22Rv1 (cell line): ENCODE data around the gene OR9Q2.
"Not testable (repeated sequence)": the region's sequence is repeated elsewhere in the genome, so short reads cannot be mapped to it uniquely, and the experiment has no call there.

Experiments
- H3K27ac ChIP-seq: fragments of 450-650 bp; 2 replicates; pipeline ENCODE4 v1.5.1; 2017
- CTCF ChIP-seq: fragments of 450-650 bp; IDR thresholded peaks from 2 replicates; pipeline ENCODE4 v1.5.1; 2017; ENCODE audit warnings: mild to moderate bottlenecking
- ZFX ChIP-seq: fragments of 450-650 bp; IDR thresholded peaks from 2 replicates; pipeline ENCODE4 v1.6.1; 2017; ENCODE audit warnings: antibody characterized with exemption, borderline replicate concordance

Gene OR9Q2

GRCh38 chr11:58204042-58204441 is 15.2 kb downstream of the OR9Q2 start, which contains the start of gene OR1S2:
Gene OR1S2, minus strand, starts transcription at chr11:58204142. Its CDS starts 0 bp downstream, at chr11:58204142.
- no peak within 1 kb of the TSS for H3K27ac ChIP-seq
- TF ChIP-seq CTCF (no peak), ZFX (no peak)

GRCh38 chr11:58212420-58212819 is 23.6 kb downstream of the OR9Q2 start, which contains the start of gene OR1S1:
Gene OR1S1, plus strand, starts transcription at chr11:58212720.
- H3K27ac ChIP-seq, result not testable (repeated sequence)

GRCh38 chr11:58216476-58216875 is 27.6 kb downstream of the OR9Q2 start:
- H3K27ac ChIP-seq, result no peak overlapping the region
- TF ChIP-seq CTCF, result no peak
- no peak for TF ChIP-seq ZFX

GRCh38 chr11:58222721-58223120 is 33.9 kb downstream of the OR9Q2 start:
- no peak for TF ChIP-seq ZFX
- TF ChIP-seq CTCF, result no peak
- no peak overlapping the region for H3K27ac ChIP-seq

GRCh38 chr11:58227956-58228615 is 39.2 kb downstream of the OR9Q2 start:
- H3K27ac ChIP-seq, result no peak overlapping the region
- no peak for TF ChIP-seq CTCF
- TF ChIP-seq ZFX, result no peak
